WTC11 (cell line): ENCODE data around the gene TBX3.

Experiments used
- CREB1 ChIP-seq: sonication (generic); formaldehyde crosslinking; IDR thresholded peaks from 2 replicates; pipeline ENCODE4 v1.8.0; 2023; ENCODE audit warnings: mild to moderate bottlenecking, missing genetic modification reagents
- SMAD4 ChIP-seq: sonication (generic); formaldehyde crosslinking; IDR thresholded peaks from 2 replicates; pipeline ENCODE4 v1.8.0; 2022; ENCODE audit warnings: mild to moderate bottlenecking, missing genetic modification reagents
- ZNF423 ChIP-seq: fragments of 250-450 bp; sonication (Bioruptor Pico); IDR thresholded peaks from 2 replicates; pipeline ENCODE4 v2.1.2; 2022; ENCODE audit warnings: mild to moderate bottlenecking, moderate library complexity
- TF ChIP-seq, protein P1 (sequence below): sonication (generic); formaldehyde crosslinking; IDR thresholded peaks from 2 replicates; pipeline ENCODE4 v1.8.0; 2022; ENCODE audit warnings: mild to moderate bottlenecking, missing genetic modification reagents
- TF ChIP-seq, protein P2 (sequence below): sonication (generic); formaldehyde crosslinking; IDR thresholded peaks from 2 replicates; pipeline ENCODE4 v1.8.0; 2022; ENCODE audit warnings: missing genetic modification reagents
- TF ChIP-seq, protein P3 (sequence below): fragments of 200-600 bp; IDR thresholded peaks from 2 replicates; pipeline ENCODE4 v1.8.0; 2022; ENCODE audit warnings: antibody characterized with exemption
- TF ChIP-seq, protein P4 (sequence below): sonication (generic); formaldehyde crosslinking; conservative IDR thresholded peaks from 2 replicates; pipeline ENCODE4 v1.8.1; 2022; ENCODE audit warnings: mild to moderate bottlenecking, missing genetic modification reagents
- TF ChIP-seq, protein P5 (sequence below): fragments of 250-450 bp; sonication (Bioruptor Pico); IDR thresholded peaks from 2 replicates; pipeline ENCODE4 v1.9.0; 2021; ENCODE audit warnings: mild to moderate bottlenecking
- TF ChIP-seq, protein P6 (sequence below): sonication (generic); formaldehyde crosslinking; IDR thresholded peaks from 2 replicates; pipeline ENCODE4 v1.8.1; 2023; ENCODE audit warnings: mild to moderate bottlenecking, missing genetic modification reagents, moderate library complexity

DNA sequence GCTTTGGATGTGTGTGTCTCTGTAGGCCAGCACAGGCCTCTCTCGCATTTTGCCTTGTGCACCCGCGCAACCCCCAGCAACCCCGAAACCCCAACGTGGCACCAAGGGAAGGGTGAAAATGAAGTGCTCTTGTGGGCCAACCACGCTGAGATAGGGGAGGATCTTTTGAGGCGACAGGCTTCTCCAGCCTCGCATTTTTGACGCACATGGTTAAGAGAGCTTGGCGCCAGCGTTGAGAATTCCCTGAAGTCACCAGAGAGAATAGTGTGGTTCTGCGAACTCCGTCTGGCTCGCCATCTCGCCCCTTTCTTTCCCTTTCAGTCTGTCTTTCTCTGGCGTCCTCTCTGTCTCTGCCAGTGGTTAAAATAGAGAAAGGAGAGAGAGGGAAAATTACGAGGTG is 1.9 kb upstream of the TBX3 start:
- TF ChIP-seq, protein P1, sequence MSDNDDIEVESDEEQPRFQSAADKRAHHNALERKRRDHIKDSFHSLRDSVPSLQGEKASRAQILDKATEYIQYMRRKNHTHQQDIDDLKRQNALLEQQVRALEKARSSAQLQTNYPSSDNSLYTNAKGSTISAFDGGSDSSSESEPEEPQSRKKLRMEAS (CRISPR knock-in tag) = no peak
- TF ChIP-seq, protein P2, sequence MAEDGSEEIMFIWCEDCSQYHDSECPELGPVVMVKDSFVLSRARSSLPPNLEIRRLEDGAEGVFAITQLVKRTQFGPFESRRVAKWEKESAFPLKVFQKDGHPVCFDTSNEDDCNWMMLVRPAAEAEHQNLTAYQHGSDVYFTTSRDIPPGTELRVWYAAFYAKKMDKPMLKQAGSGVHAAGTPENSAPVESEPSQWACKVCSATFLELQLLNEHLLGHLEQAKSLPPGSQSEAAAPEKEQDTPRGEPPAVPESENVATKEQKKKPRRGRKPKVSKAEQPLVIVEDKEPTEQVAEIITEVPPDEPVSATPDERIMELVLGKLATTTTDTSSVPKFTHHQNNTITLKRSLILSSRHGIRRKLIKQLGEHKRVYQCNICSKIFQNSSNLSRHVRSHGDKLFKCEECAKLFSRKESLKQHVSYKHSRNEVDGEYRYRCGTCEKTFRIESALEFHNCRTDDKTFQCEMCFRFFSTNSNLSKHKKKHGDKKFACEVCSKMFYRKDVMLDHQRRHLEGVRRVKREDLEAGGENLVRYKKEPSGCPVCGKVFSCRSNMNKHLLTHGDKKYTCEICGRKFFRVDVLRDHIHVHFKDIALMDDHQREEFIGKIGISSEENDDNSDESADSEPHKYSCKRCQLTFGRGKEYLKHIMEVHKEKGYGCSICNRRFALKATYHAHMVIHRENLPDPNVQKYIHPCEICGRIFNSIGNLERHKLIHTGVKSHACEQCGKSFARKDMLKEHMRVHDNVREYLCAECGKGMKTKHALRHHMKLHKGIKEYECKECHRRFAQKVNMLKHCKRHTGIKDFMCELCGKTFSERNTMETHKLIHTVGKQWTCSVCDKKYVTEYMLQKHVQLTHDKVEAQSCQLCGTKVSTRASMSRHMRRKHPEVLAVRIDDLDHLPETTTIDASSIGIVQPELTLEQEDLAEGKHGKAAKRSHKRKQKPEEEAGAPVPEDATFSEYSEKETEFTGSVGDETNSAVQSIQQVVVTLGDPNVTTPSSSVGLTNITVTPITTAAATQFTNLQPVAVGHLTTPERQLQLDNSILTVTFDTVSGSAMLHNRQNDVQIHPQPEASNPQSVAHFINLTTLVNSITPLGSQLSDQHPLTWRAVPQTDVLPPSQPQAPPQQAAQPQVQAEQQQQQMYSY (CRISPR knock-in tag) = no peak
- TF ChIP-seq, protein P3, sequence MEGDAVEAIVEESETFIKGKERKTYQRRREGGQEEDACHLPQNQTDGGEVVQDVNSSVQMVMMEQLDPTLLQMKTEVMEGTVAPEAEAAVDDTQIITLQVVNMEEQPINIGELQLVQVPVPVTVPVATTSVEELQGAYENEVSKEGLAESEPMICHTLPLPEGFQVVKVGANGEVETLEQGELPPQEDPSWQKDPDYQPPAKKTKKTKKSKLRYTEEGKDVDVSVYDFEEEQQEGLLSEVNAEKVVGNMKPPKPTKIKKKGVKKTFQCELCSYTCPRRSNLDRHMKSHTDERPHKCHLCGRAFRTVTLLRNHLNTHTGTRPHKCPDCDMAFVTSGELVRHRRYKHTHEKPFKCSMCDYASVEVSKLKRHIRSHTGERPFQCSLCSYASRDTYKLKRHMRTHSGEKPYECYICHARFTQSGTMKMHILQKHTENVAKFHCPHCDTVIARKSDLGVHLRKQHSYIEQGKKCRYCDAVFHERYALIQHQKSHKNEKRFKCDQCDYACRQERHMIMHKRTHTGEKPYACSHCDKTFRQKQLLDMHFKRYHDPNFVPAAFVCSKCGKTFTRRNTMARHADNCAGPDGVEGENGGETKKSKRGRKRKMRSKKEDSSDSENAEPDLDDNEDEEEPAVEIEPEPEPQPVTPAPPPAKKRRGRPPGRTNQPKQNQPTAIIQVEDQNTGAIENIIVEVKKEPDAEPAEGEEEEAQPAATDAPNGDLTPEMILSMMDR = no peak
- TF ChIP-seq, protein P4, sequence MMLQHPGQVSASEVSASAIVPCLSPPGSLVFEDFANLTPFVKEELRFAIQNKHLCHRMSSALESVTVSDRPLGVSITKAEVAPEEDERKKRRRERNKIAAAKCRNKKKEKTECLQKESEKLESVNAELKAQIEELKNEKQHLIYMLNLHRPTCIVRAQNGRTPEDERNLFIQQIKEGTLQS (CRISPR knock-in tag) = no peak
- TF ChIP-seq, protein P5, sequence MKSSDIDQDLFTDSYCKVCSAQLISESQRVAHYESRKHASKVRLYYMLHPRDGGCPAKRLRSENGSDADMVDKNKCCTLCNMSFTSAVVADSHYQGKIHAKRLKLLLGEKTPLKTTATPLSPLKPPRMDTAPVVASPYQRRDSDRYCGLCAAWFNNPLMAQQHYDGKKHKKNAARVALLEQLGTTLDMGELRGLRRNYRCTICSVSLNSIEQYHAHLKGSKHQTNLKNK (CRISPR knock-in tag) = no peak
- TF ChIP-seq ZNF423 (CRISPR knock-in tag) (no peak), CREB1 (no peak), SMAD4 (no peak)
- TF ChIP-seq, protein P6, sequence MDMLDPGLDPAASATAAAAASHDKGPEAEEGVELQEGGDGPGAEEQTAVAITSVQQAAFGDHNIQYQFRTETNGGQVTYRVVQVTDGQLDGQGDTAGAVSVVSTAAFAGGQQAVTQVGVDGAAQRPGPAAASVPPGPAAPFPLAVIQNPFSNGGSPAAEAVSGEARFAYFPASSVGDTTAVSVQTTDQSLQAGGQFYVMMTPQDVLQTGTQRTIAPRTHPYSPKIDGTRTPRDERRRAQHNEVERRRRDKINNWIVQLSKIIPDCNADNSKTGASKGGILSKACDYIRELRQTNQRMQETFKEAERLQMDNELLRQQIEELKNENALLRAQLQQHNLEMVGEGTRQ (CRISPR knock-in tag) = no peak
